HG02943 (cell line): ENCODE data around the gene CARD19.

Experiments used
- ATAC-seq: cut with Tn5 transposase; IDR thresholded peaks from one replicate; pipeline ENCODE4 v1.9.1; 2021; ENCODE audit warnings: mild to moderate bottlenecking, low read depth, moderate library complexity; ENCODE audit not compliant: unreplicated experiment

CARD19 gene

GRCh38 chr9:93086447-93087224 is 9.4 kb upstream of the CARD19 start:
- ATAC-seq, result no peak

- ATAC-seq, result no peak
Observed at GRCh38 chr9:93087971-93088655, 7.9 kb upstream of the CARD19 start.

DNA sequence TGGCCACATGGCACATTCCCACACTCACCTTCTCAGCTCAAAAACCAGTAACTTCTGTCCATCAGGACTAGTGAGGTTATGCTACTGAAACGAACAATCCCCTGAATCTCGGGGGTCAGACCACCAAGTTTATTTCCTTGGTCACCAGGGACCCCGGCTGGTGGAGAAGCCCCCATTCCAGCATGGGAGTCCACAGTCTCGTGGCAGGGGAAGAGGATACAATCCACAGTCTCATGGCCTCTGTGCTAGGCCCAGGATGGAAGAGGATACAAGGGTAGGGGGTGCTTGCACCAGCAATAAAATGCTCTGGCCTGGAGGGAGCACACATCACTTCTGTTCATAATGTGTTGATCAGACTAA is 7.4 kb upstream of the CARD19 start:
- no peak for ATAC-seq

DNA sequence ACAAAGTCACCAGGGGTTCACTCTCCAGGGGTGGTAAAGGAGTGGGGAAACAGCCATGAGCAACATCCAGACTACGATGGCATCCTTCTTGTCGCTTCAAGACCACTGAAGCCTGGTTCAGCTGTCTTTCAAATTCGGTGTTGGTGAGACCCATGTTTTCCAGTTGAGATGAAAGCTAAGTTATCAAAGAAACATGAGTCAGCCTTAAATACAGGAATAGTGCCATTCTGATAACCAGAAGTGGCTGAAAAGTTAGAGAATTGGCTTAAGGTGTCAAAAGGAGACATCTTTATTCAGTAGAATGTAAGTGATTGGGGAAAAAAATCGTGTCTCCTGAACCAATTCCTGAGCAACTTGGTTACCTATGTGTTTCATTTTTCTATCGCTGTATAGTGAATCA is 7.0 kb upstream of the CARD19 start:
- no peak for ATAC-seq

- no peak for ATAC-seq
Observed at GRCh38 chr9:93089481-93089991, 6.5 kb upstream of the CARD19 start.

DNA sequence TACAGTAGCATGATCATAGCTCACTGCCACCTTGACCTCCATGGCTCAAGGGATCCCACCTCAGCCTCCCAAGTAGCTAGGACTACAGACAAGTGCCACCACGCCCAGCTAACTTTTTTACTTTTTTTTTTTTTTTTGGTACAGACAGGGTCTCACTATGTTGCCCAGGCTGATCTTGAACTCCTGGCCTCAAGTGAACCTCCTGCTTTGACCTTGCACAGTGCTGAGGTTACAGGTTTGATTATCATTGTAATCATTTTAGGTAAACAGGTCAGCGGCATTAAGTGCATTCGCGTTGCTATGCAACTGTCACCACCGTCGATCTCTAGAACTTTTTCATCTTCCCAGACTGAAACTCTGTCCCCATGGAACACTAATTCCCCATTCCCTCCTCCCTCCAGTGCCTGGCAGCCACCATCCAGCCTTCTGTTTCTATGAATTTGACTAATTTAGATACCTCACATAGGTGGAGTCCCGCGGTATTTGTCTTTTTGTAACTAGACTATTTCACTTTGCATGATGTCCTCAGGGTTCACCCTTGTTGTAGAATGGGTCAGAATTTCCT is 5.8 kb upstream of the CARD19 start:
- ATAC-seq, result no peak

DNA sequence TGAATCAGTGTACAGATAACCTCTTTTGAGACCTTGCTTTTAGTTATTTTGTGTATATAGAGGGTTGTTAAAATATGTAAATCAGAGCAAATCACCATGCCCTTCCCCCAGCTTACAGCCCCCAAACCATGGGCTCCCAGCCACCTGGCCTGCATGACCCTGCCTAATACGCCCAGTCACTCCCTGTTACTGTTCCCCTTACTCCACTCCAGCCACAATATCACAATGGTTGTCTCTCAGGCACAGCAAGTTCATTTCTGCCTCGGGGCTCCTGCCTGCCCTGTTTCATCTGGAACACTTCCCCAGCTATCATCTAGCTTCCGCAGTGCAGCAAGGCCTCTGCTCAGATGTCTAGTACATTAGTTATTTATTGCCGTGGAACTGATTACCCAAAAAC is 5.0 kb upstream of the CARD19 start:
- ATAC-seq, result no peak

DNA sequence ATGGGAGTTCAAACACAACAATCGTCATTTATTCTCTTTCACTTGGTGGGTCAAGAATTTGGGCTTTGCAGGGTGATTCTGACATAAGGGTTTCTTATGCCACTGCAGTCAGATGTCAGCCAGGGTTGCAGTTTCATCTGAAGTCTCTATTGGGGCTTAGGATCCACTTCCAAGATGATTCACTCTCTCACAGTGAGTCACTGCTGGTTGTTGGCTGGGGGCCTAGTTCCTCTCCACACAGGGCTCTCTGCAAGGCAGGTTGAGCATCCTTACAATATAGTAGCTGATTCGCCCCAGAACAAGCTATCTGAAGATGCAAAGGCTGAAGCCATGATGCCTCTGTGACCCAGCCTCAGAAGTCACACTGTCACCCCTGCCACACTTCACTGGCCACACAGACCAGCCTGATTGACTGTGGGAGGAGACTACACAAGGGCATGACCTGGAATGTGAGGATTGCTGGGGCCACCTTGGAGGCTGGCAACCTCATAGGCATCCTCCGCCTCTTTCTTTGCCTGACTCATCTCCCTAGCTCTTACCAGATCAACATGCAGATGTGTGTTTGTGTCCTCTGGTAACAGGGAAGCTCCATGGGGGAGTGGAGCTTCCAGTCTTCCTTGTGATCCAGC is 4.5 kb upstream of the CARD19 start:
- no peak for ATAC-seq

GRCh38 chr9:93092251-93092991 is 3.6 kb upstream of the CARD19 start:
- ATAC-seq, result no peak

- no peak for ATAC-seq
Observed at GRCh38 chr9:93093127-93093876, 2.7 kb upstream of the CARD19 start.

DNA sequence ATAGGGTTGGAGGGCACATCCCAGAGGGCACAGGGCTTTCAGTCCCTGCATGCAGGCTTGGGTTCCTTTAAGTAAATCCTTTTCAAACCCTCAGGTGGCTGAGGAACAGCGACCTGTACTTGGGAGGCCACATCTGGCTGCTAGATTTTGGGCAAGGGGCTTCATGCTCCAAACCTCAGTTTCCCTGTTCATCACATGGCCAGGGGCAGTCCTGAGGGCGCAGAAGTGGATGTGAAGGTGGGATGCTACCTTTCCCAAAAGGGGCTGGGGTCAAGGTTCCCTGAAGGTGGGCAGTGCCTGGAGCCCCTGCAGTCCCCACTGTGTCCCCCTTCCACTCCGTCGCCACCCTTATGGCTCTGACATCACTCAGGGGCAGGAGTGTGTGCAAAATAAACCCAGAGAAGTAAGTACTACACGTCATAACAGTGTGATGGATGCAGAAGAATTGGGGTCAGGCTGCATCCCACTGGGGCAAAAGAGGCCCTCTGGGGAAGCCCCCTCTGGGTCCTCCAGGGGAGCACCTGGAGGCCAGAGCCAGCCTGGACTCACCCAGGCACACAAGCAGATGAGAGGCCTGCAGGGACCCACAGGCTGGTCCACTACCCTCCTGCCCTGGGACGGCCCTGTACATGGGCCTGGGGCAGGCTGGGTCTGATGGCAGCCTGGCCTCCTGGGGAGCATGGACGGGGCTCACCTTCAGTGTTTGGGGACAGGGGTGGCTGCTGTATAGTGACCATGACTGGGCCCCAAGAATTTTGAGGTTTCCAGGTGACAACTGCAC is 1.9 kb upstream of the CARD19 start:
- ATAC-seq, result no peak

GRCh38 chr9:93094658-93095204 is 1.3 kb upstream of the CARD19 start:
- ATAC-seq, result no peak

DNA sequence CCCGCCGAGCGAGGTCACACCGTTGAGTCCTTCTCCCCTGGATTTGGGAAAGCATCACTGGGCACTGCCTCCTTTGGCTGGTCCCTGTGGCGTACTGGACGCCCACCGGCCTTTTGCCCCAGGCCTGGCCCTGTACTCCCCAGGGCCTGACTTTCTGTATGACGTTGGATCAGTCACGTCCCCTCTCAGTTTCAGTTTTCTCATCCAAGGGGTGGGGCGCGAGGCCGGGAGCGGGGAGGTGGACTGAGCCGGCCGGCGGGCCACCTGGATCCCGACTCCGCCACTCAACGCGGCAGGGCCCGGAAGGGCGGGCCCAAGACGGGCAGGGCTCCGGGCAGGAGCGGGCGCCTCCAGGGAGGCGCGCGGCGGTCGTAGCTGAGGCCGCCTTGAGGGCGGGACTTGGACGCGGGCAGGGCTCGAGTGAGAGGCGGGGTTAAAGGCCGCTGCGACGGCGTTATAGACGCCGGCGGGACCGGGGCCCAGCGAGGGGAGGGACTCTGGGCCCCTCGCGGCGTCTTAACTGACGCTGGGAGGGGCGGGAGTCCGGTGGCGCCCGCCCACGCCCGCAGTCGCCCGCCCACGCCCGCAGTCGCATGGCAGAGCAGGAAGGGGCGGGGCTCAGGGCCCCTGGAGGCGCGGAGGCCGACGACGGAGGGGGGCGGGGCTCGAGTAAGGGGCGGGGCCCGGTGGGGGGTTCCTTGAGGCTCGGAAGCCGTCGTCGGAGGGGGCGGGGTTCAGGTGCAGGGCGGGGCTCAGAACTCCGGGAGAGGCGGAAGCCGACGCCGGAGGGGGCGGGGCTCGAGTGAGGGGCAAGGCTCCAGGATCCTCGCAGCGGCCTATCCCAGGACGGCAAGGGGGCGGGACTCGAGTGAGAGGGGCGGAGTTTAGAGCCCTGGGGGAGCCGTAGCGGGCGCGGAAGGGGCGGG is 549 bp upstream of the CARD19 start:
- peak; percentile 61 for ATAC-seq

DNA sequence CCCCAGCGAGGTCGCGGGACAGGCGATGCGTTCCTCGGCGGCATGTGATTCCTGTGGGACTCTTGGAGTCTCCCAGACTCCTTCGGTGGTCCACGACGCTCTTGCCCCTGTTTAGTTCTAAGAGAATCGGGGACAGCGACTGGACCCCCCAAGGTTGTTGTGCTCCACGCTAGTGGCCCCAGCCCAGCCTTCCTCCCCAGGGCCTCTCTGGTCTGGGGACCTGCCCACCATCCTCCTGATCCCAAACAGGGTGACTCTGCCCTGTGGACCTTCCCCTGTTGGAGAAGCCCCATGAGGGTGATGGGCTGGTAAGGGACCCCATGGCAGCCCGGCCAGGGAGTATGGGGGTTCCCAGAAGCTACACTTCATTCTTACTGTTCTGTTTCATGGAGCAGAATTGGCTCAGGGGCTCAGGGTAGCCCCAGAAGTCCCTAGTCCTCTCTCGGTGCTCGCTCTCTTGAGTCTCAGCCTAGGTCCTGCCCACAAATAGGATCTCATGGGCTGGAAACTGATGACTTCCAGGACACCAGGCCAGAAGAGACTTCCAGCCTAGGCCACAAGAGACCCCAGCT is 880 bp downstream of the CARD19 start:
- no peak for ATAC-seq

- no peak for ATAC-seq
Observed at GRCh38 chr9:93097511-93098201, 1.6 kb downstream of the CARD19 start.

- no peak for ATAC-seq
Observed at GRCh38 chr9:93098236-93098946, 2.4 kb downstream of the CARD19 start.
